Upper lobe of right lung (tissue), 1 donor: ENCODE data around the gene TMEM185A. TPM values are rescaled to one million over a fixed set of nuclear protein-coding genes. Genes with fewer than 3 reads are reported as not detected.
"Not testable (repeated sequence)": the region's sequence is repeated elsewhere in the genome, so short reads cannot be mapped to it uniquely, and the experiment has no call there.

Experiments used
- ATAC-seq: fragments of 200-7000 bp; cut with Tn5 transposase; one replicate; pipeline ENCODE4 v1.9.1; 2020; ENCODE audit warnings: mild to moderate bottlenecking, moderate library complexity
- DNase-seq: peaks from one replicate; pipeline ENCODE4 v3.0.0-alpha.2; 2020
- H3K27ac ChIP-seq: fragments of 200-600 bp; one replicate; pipeline ENCODE4 v1.8.0; 2022
- H3K27me3 ChIP-seq: fragments of 200-600 bp; one replicate; pipeline ENCODE4 v1.8.0; 2022; ENCODE audit warnings: mild to moderate bottlenecking
- H3K36me3 ChIP-seq: fragments of 200-600 bp; one replicate; pipeline ENCODE4 v1.8.0; 2022
- H3K4me1 ChIP-seq: fragments of 200-600 bp; one replicate; pipeline ENCODE4 v1.8.0; 2022
- H3K4me3 ChIP-seq: fragments of 200-600 bp; one replicate; pipeline ENCODE4 v1.8.0; 2022; ENCODE audit warnings: mild to moderate bottlenecking
- H3K9me3 ChIP-seq: fragments of 200-600 bp; one replicate; pipeline ENCODE4 v1.8.0; 2022
- CTCF ChIP-seq: fragments of 200-600 bp; IDR thresholded peaks from one replicate; pipeline ENCODE4 v1.8.0; 2022; ENCODE audit warnings: antibody characterized with exemption
- intact Hi-C: fragments of 100-400 bp; cut with DNase I; formaldehyde crosslinking; loops from one replicate; pipeline ENCODE4 v1.11.0; 2022
- total RNA-seq: library from RNA; stranded (reverse); fragmentation: NEBNext Ultra II Directional; extraction: Animal tissue kit (Norgen Biotek cat#: 25700); gene quantifications from one replicate; pipeline ENCODE4 v1.2.1, GENCODE V29; 2021
- donor health status: DM: no; HTN: yes; CAD: no; lungs with severe emphysema.

Gene TMEM185A
- total RNA-seq, 1 donor from 2014 or later: 19.9 TPM

GRCh38 chrX:149610511-149610910 lies 21.1 kb downstream of the TMEM185A start:
- no peak overlapping the region for H3K4me3 ChIP-seq

GRCh38 chrX:149607699-149608098 lies 23.9 kb downstream of the TMEM185A start:
- no peaks in the 10 kb centered on the region for H3K4me1 ChIP-seq
- no peak overlapping the region for H3K4me3 ChIP-seq
- H3K36me3 ChIP-seq: no peaks in the 10 kb centered on the region
- H3K27ac ChIP-seq: no peak overlapping the region
- ATAC-seq (no peak), DNase-seq (no peak)
- H3K9me3 ChIP-seq: no peaks in the 10 kb centered on the region
- no peak for TF ChIP-seq CTCF
- no peaks in the 10 kb centered on the region for H3K27me3 ChIP-seq
- intact Hi-C loops: no loop called here

More at GRCh38 chrX:149610511-149610910, 21.1 kb downstream of the TMEM185A start:
- Histone ChIP-seq H3K36me3 (no peaks in the 10 kb centered on the region), H3K9me3 (no peaks in the 10 kb centered on the region), H3K27me3 (no peaks in the 10 kb centered on the region), H3K27ac (no peak overlapping the region), H3K4me1 (no peaks in the 10 kb centered on the region)
- no peak for TF ChIP-seq CTCF
- no peak for DNase-seq
- intact Hi-C loops: no loop called here
- no peak for ATAC-seq

GRCh38 chrX:149605248-149605885 lies 26.2 kb downstream of the TMEM185A start:
- H3K27me3 ChIP-seq, H3K27ac ChIP-seq, ATAC-seq, H3K4me1 ChIP-seq, H3K36me3 ChIP-seq, H3K4me3 ChIP-seq, DNase-seq, H3K9me3 ChIP-seq, intact Hi-C loops: not testable (repeated sequence)

GRCh38 chrX:149598603-149599002 lies 33.0 kb downstream of the TMEM185A start:
- H3K27me3 ChIP-seq, DNase-seq, H3K9me3 ChIP-seq, intact Hi-C loops, H3K4me1 ChIP-seq, H3K36me3 ChIP-seq, H3K27ac ChIP-seq, ATAC-seq, H3K4me3 ChIP-seq: not testable (repeated sequence)

- intact Hi-C loops, H3K4me3 ChIP-seq, DNase-seq, ATAC-seq, H3K36me3 ChIP-seq, H3K9me3 ChIP-seq, H3K27ac ChIP-seq, H3K27me3 ChIP-seq, H3K4me1 ChIP-seq: not testable (repeated sequence)
Observed at GRCh38 chrX:149595943-149596342, 35.6 kb downstream of the TMEM185A start.

GRCh38 chrX:149595214-149595613 lies 36.4 kb downstream of the TMEM185A start, which contains the start of gene HSFX2:
HSFX2 (minus strand) TSS chrX:149595314; CDS start chrX:149594700, 614 bp downstream.
- DNase-seq, H3K27me3 ChIP-seq, H3K9me3 ChIP-seq, H3K27ac ChIP-seq, intact Hi-C loops, ATAC-seq, H3K4me1 ChIP-seq, H3K36me3 ChIP-seq, H3K4me3 ChIP-seq: not testable (repeated sequence)

- intact Hi-C loops, H3K4me1 ChIP-seq, H3K36me3 ChIP-seq, DNase-seq, H3K4me3 ChIP-seq, H3K27me3 ChIP-seq, H3K27ac ChIP-seq, ATAC-seq, H3K9me3 ChIP-seq: not testable (repeated sequence)
Observed at GRCh38 chrX:149590993-149591392, 40.6 kb downstream of the TMEM185A start.

GRCh38 chrX:149587359-149587758 lies 44.2 kb downstream of the TMEM185A start, which contains the start of gene MAGEA9B:
MAGEA9B (minus strand) TSS chrX:149587459; CDS start chrX:149583179, 4,280 bp downstream.
- ATAC-seq, H3K36me3 ChIP-seq, DNase-seq, H3K27ac ChIP-seq, H3K27me3 ChIP-seq, H3K9me3 ChIP-seq, intact Hi-C loops, H3K4me1 ChIP-seq, H3K4me3 ChIP-seq: not testable (repeated sequence)

GRCh38 chrX:149585631-149586030 lies 46.0 kb downstream of the TMEM185A start:
- H3K4me1 ChIP-seq, H3K36me3 ChIP-seq, intact Hi-C loops, H3K9me3 ChIP-seq, DNase-seq, H3K4me3 ChIP-seq, H3K27me3 ChIP-seq, H3K27ac ChIP-seq, ATAC-seq: not testable (repeated sequence)

GRCh38 chrX:149573456-149573855 lies 58.1 kb downstream of the TMEM185A start:
- ATAC-seq, intact Hi-C loops, H3K27ac ChIP-seq: not testable (repeated sequence)

More at GRCh38 chrX:149573456-149573855, 58.1 kb downstream of the TMEM185A start:
- not testable (repeated sequence) for H3K4me3 ChIP-seq, H3K9me3 ChIP-seq, DNase-seq, H3K36me3 ChIP-seq, H3K27me3 ChIP-seq, H3K4me1 ChIP-seq
